GM23338 (cell line): ENCODE results near the gene ARHGAP10. TPM values are rescaled to one million over a fixed set of nuclear protein-coding genes. Genes with fewer than 3 reads are reported as not detected.

ENCODE experiments used
- ATAC-seq: fragments of 200-7000 bp; cut with Tn5 transposase; 3 replicates; pipeline ENCODE4 v1.9.1; 2020
- DNase-seq: peaks from one replicate; pipeline ENCODE4 v3.0.0-alpha.2; 2015; ENCODE audit warnings: low spot score
- H2AFZ ChIP-seq: fragments of 200-600 bp; sonication (generic); 2 replicates; pipeline ENCODE4 v1.8.0; 2016; ENCODE audit warnings: antibody characterized with exemption, mild to moderate bottlenecking, moderate library complexity
- H3F3A ChIP-seq: fragments of 200-600 bp; sonication (generic); replicated peaks from 2 replicates; pipeline ENCODE4 v1.8.0; 2017; ENCODE audit warnings: antibody characterized with exemption, mixed run types, low read depth
- H3K27ac ChIP-seq: fragments of 200-600 bp; sonication (generic); 2 replicates; pipeline ENCODE4 v1.6.1; 2016; ENCODE audit warnings: low read depth
- H3K27me3 ChIP-seq: fragments of 200-600 bp; sonication (generic); 2 replicates; pipeline ENCODE4 v1.8.0; 2016; ENCODE audit warnings: mild to moderate bottlenecking, mixed run types, moderate library complexity; ENCODE audit not compliant: insufficient read depth
- H3K36me3 ChIP-seq: fragments of 200-600 bp; sonication (generic); 2 replicates; pipeline ENCODE4 v1.8.0; 2016; ENCODE audit warnings: mild to moderate bottlenecking; ENCODE audit not compliant: insufficient read depth
- H3K4me1 ChIP-seq: fragments of 200-600 bp; sonication (generic); 2 replicates; pipeline ENCODE4 v1.8.0; 2016; ENCODE audit warnings: mild to moderate bottlenecking, moderate library complexity; ENCODE audit not compliant: insufficient read depth
- H3K4me2 ChIP-seq: fragments of 200-600 bp; sonication (generic); 2 replicates; pipeline ENCODE4 v1.7.1; 2017; ENCODE audit warnings: mixed run types
- H3K4me3 ChIP-seq: fragments of 200-600 bp; sonication (generic); 2 replicates; pipeline ENCODE4 v1.6.1; 2016; ENCODE audit warnings: mixed run types
- H3K79me2 ChIP-seq: fragments of 200-600 bp; sonication (generic); replicated peaks from 2 replicates; pipeline ENCODE4 v1.8.0; 2017; ENCODE audit warnings: mild to moderate bottlenecking; ENCODE audit not compliant: insufficient read depth
- H3K9me2 ChIP-seq: fragments of 200-600 bp; sonication (generic); 2 replicates; pipeline ENCODE4 v1.8.0; 2017; ENCODE audit not compliant: insufficient read depth
- H4K20me1 ChIP-seq: fragments of 200-600 bp; sonication (generic); replicated peaks from 2 replicates; pipeline ENCODE4 v1.8.0; 2017; ENCODE audit warnings: mild to moderate bottlenecking; ENCODE audit not compliant: insufficient read depth
- H3K27ac Mint-ChIP-seq: 2 replicates; pipeline ENCODE4 v1.8.0; 2020; ENCODE audit warnings: inconsistent platforms, mild to moderate bottlenecking, moderate library complexity, mixed read lengths
- H3K27me3 Mint-ChIP-seq: 3 replicates; pipeline ENCODE4 v1.8.0; 2022; ENCODE audit warnings: low read depth, mild to moderate bottlenecking, moderate library complexity, mixed read lengths, inconsistent platforms; ENCODE audit not compliant: insufficient read depth, poor library complexity
- H3K36me3 Mint-ChIP-seq: 3 replicates; pipeline ENCODE4 v1.8.0; 2021; ENCODE audit warnings: low read depth, mild to moderate bottlenecking, inconsistent platforms, moderate library complexity, mixed read lengths
- H3K4me1 Mint-ChIP-seq: 3 replicates; pipeline ENCODE4 v1.8.0; 2020; ENCODE audit warnings: mild to moderate bottlenecking, inconsistent platforms, mixed read lengths
- H3K4me3 Mint-ChIP-seq: 3 replicates; pipeline ENCODE4 v1.8.0; 2021; ENCODE audit warnings: moderate library complexity, mild to moderate bottlenecking, inconsistent platforms, mixed read lengths
- H3K9me3 Mint-ChIP-seq: 3 replicates; pipeline ENCODE4 v1.8.0; 2020; ENCODE audit warnings: moderate library complexity, mild to moderate bottlenecking, inconsistent platforms, mixed read lengths
- CREB1 ChIP-seq: fragments of 250-450 bp; sonication (Bioruptor Pico); IDR thresholded peaks from 2 replicates; pipeline ENCODE4 v1.5.0; 2020; ENCODE audit warnings: low read depth, mild to moderate bottlenecking, moderate library complexity
- EZH2 ChIP-seq: fragments of 200-600 bp; sonication (generic); IDR thresholded peaks from one replicate; pipeline ENCODE4 v1.8.0; 2017; ENCODE audit warnings: antibody characterized with exemption, mild to moderate bottlenecking, low read depth; ENCODE audit not compliant: unreplicated experiment
- EZH2phosphoT487 ChIP-seq: fragments of 200-600 bp; sonication (generic); IDR thresholded peaks from one replicate; pipeline ENCODE4 v1.8.1; 2018; ENCODE audit warnings: antibody characterized with exemption; ENCODE audit not compliant: unreplicated experiment
- JUNB ChIP-seq: IDR thresholded peaks from one replicate; pipeline ENCODE4 v1.6.1; 2016; ENCODE audit warnings: antibody characterized with exemption; ENCODE audit not compliant: unreplicated experiment
- POLR2AphosphoS5 ChIP-seq: IDR thresholded peaks from 2 replicates; pipeline ENCODE4 v1.6.1; 2016; ENCODE audit warnings: antibody characterized with exemption, low read depth
- STAT1 ChIP-seq: IDR thresholded peaks from one replicate; pipeline ENCODE4 v1.6.1; 2016; ENCODE audit warnings: antibody characterized with exemption; ENCODE audit not compliant: unreplicated experiment
- ZNF114 ChIP-seq: fragments of 250-450 bp; sonication (Bioruptor Pico); IDR thresholded peaks from 2 replicates; pipeline ENCODE4 v1.5.0; 2020; ENCODE audit warnings: mild to moderate bottlenecking, moderate library complexity
- ZNF331 ChIP-seq: fragments of 250-450 bp; sonication (Bioruptor Pico); IDR thresholded peaks from 2 replicates; pipeline ENCODE4 v1.5.0; 2020; ENCODE audit warnings: low read depth, mild to moderate bottlenecking, moderate library complexity
- ZNF462 ChIP-seq: fragments of 250-450 bp; sonication (Bioruptor Pico); IDR thresholded peaks from 2 replicates; pipeline ENCODE4 v1.5.0; 2020; ENCODE audit warnings: mild to moderate bottlenecking, moderate library complexity
- polyA plus RNA-seq: library from polyadenylated mRNA; unstranded; fragments of >200 nt; fragmentation: Nextera tagmentation; extraction: Ambion mirVana; gene quantifications from 2 replicates; pipeline ENCODE4 v1.2.1, GENCODE V29; 2016
- total RNA-seq: library from RNA; depleted of rRNA; stranded (reverse); fragments of >200 nt; shearing (Covaris generic); gene quantifications from 2 replicates; pipeline ENCODE4 v1.2.3, GENCODE V29; 2014
- TF ChIP-seq, protein P1 (sequence below): IDR thresholded peaks from one replicate; pipeline ENCODE4 v1.6.1; 2018; ENCODE audit warnings: antibody characterized with exemption; ENCODE audit not compliant: unreplicated experiment
- TF ChIP-seq, protein P2 (sequence below): IDR thresholded peaks from 2 replicates; pipeline ENCODE4 v1.6.1; 2016; ENCODE audit warnings: antibody characterized with exemption

ARHGAP10 gene
- total and polyA plus RNA-seq, 2 experiments from 2014 or later = 5.1 to 6.3 TPM

GRCh38 chr4:148025981-148026380 lies 294.1 kb downstream of the ARHGAP10 start (continued):
- TF ChIP-seq, protein P1, sequence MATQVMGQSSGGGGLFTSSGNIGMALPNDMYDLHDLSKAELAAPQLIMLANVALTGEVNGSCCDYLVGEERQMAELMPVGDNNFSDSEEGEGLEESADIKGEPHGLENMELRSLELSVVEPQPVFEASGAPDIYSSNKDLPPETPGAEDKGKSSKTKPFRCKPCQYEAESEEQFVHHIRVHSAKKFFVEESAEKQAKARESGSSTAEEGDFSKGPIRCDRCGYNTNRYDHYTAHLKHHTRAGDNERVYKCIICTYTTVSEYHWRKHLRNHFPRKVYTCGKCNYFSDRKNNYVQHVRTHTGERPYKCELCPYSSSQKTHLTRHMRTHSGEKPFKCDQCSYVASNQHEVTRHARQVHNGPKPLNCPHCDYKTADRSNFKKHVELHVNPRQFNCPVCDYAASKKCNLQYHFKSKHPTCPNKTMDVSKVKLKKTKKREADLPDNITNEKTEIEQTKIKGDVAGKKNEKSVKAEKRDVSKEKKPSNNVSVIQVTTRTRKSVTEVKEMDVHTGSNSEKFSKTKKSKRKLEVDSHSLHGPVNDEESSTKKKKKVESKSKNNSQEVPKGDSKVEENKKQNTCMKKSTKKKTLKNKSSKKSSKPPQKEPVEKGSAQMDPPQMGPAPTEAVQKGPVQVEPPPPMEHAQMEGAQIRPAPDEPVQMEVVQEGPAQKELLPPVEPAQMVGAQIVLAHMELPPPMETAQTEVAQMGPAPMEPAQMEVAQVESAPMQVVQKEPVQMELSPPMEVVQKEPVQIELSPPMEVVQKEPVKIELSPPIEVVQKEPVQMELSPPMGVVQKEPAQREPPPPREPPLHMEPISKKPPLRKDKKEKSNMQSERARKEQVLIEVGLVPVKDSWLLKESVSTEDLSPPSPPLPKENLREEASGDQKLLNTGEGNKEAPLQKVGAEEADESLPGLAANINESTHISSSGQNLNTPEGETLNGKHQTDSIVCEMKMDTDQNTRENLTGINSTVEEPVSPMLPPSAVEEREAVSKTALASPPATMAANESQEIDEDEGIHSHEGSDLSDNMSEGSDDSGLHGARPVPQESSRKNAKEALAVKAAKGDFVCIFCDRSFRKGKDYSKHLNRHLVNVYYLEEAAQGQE = no peak

- H3K4me1 ChIP-seq = no peaks in the 10 kb centered on the region
- Mint-ChIP-seq H3K4me3 (no peak overlapping the region), H3K4me1 (peaks cover 24% of the 10 kb centered on the region), H3K27me3 (no peaks in the 10 kb centered on the region), H3K27ac (no peak overlapping the region), H3K36me3 (no peaks in the 10 kb centered on the region; the same call in 2 of the 3 replicates), H3K9me3 (no peaks in the 10 kb centered on the region; the same call in 2 of the 3 replicates)
- DNase-seq = no peak
- no peak overlapping the region for H3K4me2 ChIP-seq
- H3K79me2 ChIP-seq = no peaks in the 10 kb centered on the region
- H4K20me1 ChIP-seq = no peaks in the 10 kb centered on the region
- no peak for ATAC-seq
- H3K4me3 ChIP-seq = no peak overlapping the region
- H3F3A ChIP-seq = no peaks in the 10 kb centered on the region
- no peaks in the 10 kb centered on the region for H3K27me3 ChIP-seq
- no peaks in the 10 kb centered on the region for H3K9me2 ChIP-seq
- no peak overlapping the region for H3K27ac ChIP-seq
- H2AFZ ChIP-seq = no peak overlapping the region
- no peaks in the 10 kb centered on the region for H3K36me3 ChIP-seq
- TF ChIP-seq POLR2AphosphoS5 = no peak
- TF ChIP-seq ZNF462 = no peak
- no peak for TF ChIP-seq STAT1
- TF ChIP-seq EZH2 = no peak
- TF ChIP-seq ZNF114 (CRISPR knock-in tag) = no peak
- no peak for TF ChIP-seq EZH2phosphoT487
- no peak for TF ChIP-seq ZNF331 (CRISPR knock-in tag)
- no peak for TF ChIP-seq JUNB
- TF ChIP-seq, protein P1 = no peak
- no peak for TF ChIP-seq CREB1
- TF ChIP-seq, protein P2, sequence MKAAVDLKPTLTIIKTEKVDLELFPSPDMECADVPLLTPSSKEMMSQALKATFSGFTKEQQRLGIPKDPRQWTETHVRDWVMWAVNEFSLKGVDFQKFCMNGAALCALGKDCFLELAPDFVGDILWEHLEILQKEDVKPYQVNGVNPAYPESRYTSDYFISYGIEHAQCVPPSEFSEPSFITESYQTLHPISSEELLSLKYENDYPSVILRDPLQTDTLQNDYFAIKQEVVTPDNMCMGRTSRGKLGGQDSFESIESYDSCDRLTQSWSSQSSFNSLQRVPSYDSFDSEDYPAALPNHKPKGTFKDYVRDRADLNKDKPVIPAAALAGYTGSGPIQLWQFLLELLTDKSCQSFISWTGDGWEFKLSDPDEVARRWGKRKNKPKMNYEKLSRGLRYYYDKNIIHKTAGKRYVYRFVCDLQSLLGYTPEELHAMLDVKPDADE = no peak
Observed at GRCh38 chr4:148027201-148027600, 295.3 kb downstream of the ARHGAP10 start.
